ENCODE results near the gene OSTN. TPM values are rescaled to one million over a fixed set of nuclear protein-coding genes. Genes with fewer than 3 reads are reported as not detected.
"Not testable (repeated sequence)": the region's sequence is repeated elsewhere in the genome, so short reads cannot be mapped to it uniquely, and the experiment has no call there.

OSTN gene
- polyA plus RNA-seq, 3 donors = not detected

- H3K9ac ChIP-seq (ENCODE audit: insufficient read depth, low read length, poor library complexity, severe bottlenecking) = no peak overlapping the region
- no peaks in the 10 kb centered on the region for H3K4me1 ChIP-seq (ENCODE audit: control insufficient read depth in 1 of 2, insufficient read depth in 2 of 2, low read length in 2 of 2)
- peaks cover 5 to 7% of the 10 kb centered on the region in 2 donors for H3K9me3 ChIP-seq (replicated peaks in 1 of 2; ENCODE audit: control insufficient read depth in 1 of 2, insufficient read depth in 1 of 2, low read length in 2 of 2)
- H3K27me3 ChIP-seq (ENCODE audit: control insufficient read depth in 2 of 2, insufficient read depth in 2 of 2, low read length in 2 of 2) = no peaks in the 10 kb centered on the region
- H3K27ac ChIP-seq (ENCODE audit: low read depth in 1 of 2, low read length in 2 of 2) = no peak overlapping the region
- Mint-ChIP-seq H3K4me3 (no peak overlapping the region), H3K27me3 (ENCODE audit: low read depth in 3 of 3) (no peaks in the 10 kb centered on the region), H3K36me3 (no peaks in the 10 kb centered on the region), H3K9me3 (peaks cover 0 to 12% (median 4%) of the 10 kb centered on the region in 7 donors), H3K4me1 (no peaks in the 10 kb centered on the region), H3K27ac (no peak overlapping the region)
- H3K4me3 ChIP-seq (replicated peaks in 1 of 3; ENCODE audit: low read depth in 2 of 3, low read length in 3 of 3) = no peak overlapping the region
- DNase-seq = no peak
- H2AFZ ChIP-seq (ENCODE audit: insufficient read depth, low read depth, low read length, poor library complexity, severe bottlenecking) = no peak overlapping the region
- intact Hi-C loops (cut with micrococcal nuclease) = no loop called here
- TF ChIP-seq, protein P1, sequence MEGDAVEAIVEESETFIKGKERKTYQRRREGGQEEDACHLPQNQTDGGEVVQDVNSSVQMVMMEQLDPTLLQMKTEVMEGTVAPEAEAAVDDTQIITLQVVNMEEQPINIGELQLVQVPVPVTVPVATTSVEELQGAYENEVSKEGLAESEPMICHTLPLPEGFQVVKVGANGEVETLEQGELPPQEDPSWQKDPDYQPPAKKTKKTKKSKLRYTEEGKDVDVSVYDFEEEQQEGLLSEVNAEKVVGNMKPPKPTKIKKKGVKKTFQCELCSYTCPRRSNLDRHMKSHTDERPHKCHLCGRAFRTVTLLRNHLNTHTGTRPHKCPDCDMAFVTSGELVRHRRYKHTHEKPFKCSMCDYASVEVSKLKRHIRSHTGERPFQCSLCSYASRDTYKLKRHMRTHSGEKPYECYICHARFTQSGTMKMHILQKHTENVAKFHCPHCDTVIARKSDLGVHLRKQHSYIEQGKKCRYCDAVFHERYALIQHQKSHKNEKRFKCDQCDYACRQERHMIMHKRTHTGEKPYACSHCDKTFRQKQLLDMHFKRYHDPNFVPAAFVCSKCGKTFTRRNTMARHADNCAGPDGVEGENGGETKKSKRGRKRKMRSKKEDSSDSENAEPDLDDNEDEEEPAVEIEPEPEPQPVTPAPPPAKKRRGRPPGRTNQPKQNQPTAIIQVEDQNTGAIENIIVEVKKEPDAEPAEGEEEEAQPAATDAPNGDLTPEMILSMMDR (IDR thresholded peaks at IDR 0.05) = no peak
- no CpG with 5 or more reads among the region's 3 CpGs for WGBS (ENCODE audit: insufficient coverage)
- no peak overlapping the region for H3K4me2 ChIP-seq (replicated peaks; ENCODE audit: extremely low read depth, low read length, poor library complexity, severe bottlenecking)
- no peaks in the 10 kb centered on the region for H3K79me2 ChIP-seq (ENCODE audit: insufficient read depth, low read length)
- H3K36me3 ChIP-seq (replicated peaks in 1 of 2; ENCODE audit: control insufficient read depth in 1 of 2, insufficient read depth in 2 of 2, low read length in 2 of 2) = no peaks in the 10 kb centered on the region
- H4K20me1 ChIP-seq (ENCODE audit: insufficient read depth, low read length) = no peaks in the 10 kb centered on the region
These were observed 22.8 kb upstream of the OSTN start for GRCh38 chr3:191176038-191176785.

GRCh38 chr3:191185382-191185781, 13.7 kb upstream of the OSTN start:
- H3K27ac Mint-ChIP-seq; H3K36me3 Mint-ChIP-seq; H3K9me3 ChIP-seq (replicated peaks in 1 of 2; ENCODE audit: control insufficient read depth in 1 of 2, insufficient read depth in 1 of 2, low read length in 2 of 2); H3K79me2 ChIP-seq (ENCODE audit: insufficient read depth, low read length); H3K4me3 ChIP-seq (replicated peaks in 1 of 3; ENCODE audit: low read depth in 2 of 3, low read length in 3 of 3); H3K4me1 Mint-ChIP-seq; H3K27ac ChIP-seq (ENCODE audit: low read depth in 1 of 2, low read length in 2 of 2); H3K9ac ChIP-seq (ENCODE audit: insufficient read depth, low read length, poor library complexity, severe bottlenecking); DNase-seq; H3K36me3 ChIP-seq (replicated peaks in 1 of 2; ENCODE audit: control insufficient read depth in 1 of 2, insufficient read depth in 2 of 2, low read length in 2 of 2); H3K27me3 ChIP-seq (ENCODE audit: control insufficient read depth in 2 of 2, insufficient read depth in 2 of 2, low read length in 2 of 2); H2AFZ ChIP-seq (ENCODE audit: insufficient read depth, low read depth, low read length, poor library complexity, severe bottlenecking); H4K20me1 ChIP-seq (ENCODE audit: insufficient read depth, low read length); intact Hi-C loops (cut with micrococcal nuclease); H3K4me1 ChIP-seq (ENCODE audit: control insufficient read depth in 1 of 2, insufficient read depth in 2 of 2, low read length in 2 of 2); H3K4me3 Mint-ChIP-seq; H3K27me3 Mint-ChIP-seq (ENCODE audit: low read depth in 3 of 3); H3K4me2 ChIP-seq (replicated peaks; ENCODE audit: extremely low read depth, low read length, poor library complexity, severe bottlenecking): not testable (repeated sequence)
- WGBS (ENCODE audit: insufficient coverage) = 98% methylated on average over 9 of the region's 9 CpGs
- peaks cover 6 to 27% (median 16%) of the 10 kb centered on the region in 7 donors for H3K9me3 Mint-ChIP-seq

GRCh38 chr3:191188246-191188645, 10.8 kb upstream of the OSTN start:
- H3K36me3 ChIP-seq (replicated peaks in 1 of 2; ENCODE audit: control insufficient read depth in 1 of 2, insufficient read depth in 2 of 2, low read length in 2 of 2); H3K4me2 ChIP-seq (replicated peaks; ENCODE audit: extremely low read depth, low read length, poor library complexity, severe bottlenecking); H3K27me3 Mint-ChIP-seq (ENCODE audit: low read depth in 3 of 3); H3K9ac ChIP-seq (ENCODE audit: insufficient read depth, low read length, poor library complexity, severe bottlenecking); H3K27me3 ChIP-seq (ENCODE audit: control insufficient read depth in 2 of 2, insufficient read depth in 2 of 2, low read length in 2 of 2); H3K4me1 Mint-ChIP-seq; DNase-seq; H3K4me3 Mint-ChIP-seq; H4K20me1 ChIP-seq (ENCODE audit: insufficient read depth, low read length); H2AFZ ChIP-seq (ENCODE audit: insufficient read depth, low read depth, low read length, poor library complexity, severe bottlenecking); H3K27ac Mint-ChIP-seq; H3K79me2 ChIP-seq (ENCODE audit: insufficient read depth, low read length); intact Hi-C loops (cut with micrococcal nuclease); H3K4me1 ChIP-seq (ENCODE audit: control insufficient read depth in 1 of 2, insufficient read depth in 2 of 2, low read length in 2 of 2); H3K36me3 Mint-ChIP-seq; H3K4me3 ChIP-seq (replicated peaks in 1 of 3; ENCODE audit: low read depth in 2 of 3, low read length in 3 of 3); H3K27ac ChIP-seq (ENCODE audit: low read depth in 1 of 2, low read length in 2 of 2): not testable (repeated sequence)
- WGBS (ENCODE audit: insufficient coverage) = 94% methylated on average over 2 of the region's 5 CpGs
- peaks cover 6 to 17% of the 10 kb centered on the region in 2 donors for H3K9me3 ChIP-seq (replicated peaks in 1 of 2; ENCODE audit: control insufficient read depth in 1 of 2, insufficient read depth in 1 of 2, low read length in 2 of 2)
- peaks cover 10 to 43% (median 29%) of the 10 kb centered on the region in 7 donors for H3K9me3 Mint-ChIP-seq

DNA sequence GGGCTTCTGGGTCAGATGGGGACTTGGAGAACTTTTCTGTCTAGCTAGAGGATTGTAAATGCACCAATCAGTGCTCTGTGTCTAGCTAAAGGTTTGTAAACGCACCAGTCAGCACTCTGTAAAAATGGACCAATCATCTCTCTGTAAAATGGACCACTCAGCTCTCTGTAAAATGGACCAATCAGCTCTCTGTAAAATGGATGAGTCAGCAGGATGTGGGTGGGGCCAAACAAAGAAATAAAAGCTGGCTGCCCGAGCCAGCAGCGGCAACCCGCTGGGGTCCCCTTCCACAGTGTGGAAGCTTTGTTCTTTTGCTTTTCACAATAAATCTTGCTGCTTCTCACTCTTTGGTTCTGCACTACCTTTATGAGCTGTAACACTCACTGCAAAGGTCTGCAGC, 6.8 kb upstream of the OSTN start:
- H2AFZ ChIP-seq (ENCODE audit: insufficient read depth, low read depth, low read length, poor library complexity, severe bottlenecking); intact Hi-C loops (cut with micrococcal nuclease): not testable (repeated sequence)

More for the DNA sequence above, 6.8 kb upstream of the OSTN start:
- H3K79me2 ChIP-seq (ENCODE audit: insufficient read depth, low read length); H3K4me3 ChIP-seq (replicated peaks in 1 of 3; ENCODE audit: low read depth in 2 of 3, low read length in 3 of 3); DNase-seq; H3K4me2 ChIP-seq (replicated peaks; ENCODE audit: extremely low read depth, low read length, poor library complexity, severe bottlenecking); H4K20me1 ChIP-seq (ENCODE audit: insufficient read depth, low read length); H3K27ac ChIP-seq (ENCODE audit: low read depth in 1 of 2, low read length in 2 of 2); H3K9ac ChIP-seq (ENCODE audit: insufficient read depth, low read length, poor library complexity, severe bottlenecking); H3K36me3 Mint-ChIP-seq; H3K36me3 ChIP-seq (replicated peaks in 1 of 2; ENCODE audit: control insufficient read depth in 1 of 2, insufficient read depth in 2 of 2, low read length in 2 of 2); H3K27me3 ChIP-seq (ENCODE audit: control insufficient read depth in 2 of 2, insufficient read depth in 2 of 2, low read length in 2 of 2); H3K4me3 Mint-ChIP-seq; H3K4me1 Mint-ChIP-seq; H3K27ac Mint-ChIP-seq; H3K4me1 ChIP-seq (ENCODE audit: control insufficient read depth in 1 of 2, insufficient read depth in 2 of 2, low read length in 2 of 2); H3K27me3 Mint-ChIP-seq (ENCODE audit: low read depth in 3 of 3): not testable (repeated sequence)
- H3K9me3 ChIP-seq (replicated peaks in 1 of 2; ENCODE audit: control insufficient read depth in 1 of 2, insufficient read depth in 1 of 2, low read length in 2 of 2) = peaks cover 0 to 11% of the 10 kb centered on the region in 2 donors
- peaks cover 6 to 23% (median 13%) of the 10 kb centered on the region in 7 donors for H3K9me3 Mint-ChIP-seq
- 92% methylated on average over 2 of the region's 4 CpGs for WGBS (ENCODE audit: insufficient coverage)

All from CD14-positive monocyte (primary cell).